Spleen (tissue), 7 donors: ENCODE results near the gene PAXX.

Experiments
- POLR2A ChIP-seq, 3 donors: fragments of 450-650 bp; IDR thresholded peaks; one replicate each; pipeline ENCODE4 v1.5.1; 2017; ENCODE audit warnings: antibody characterized with exemption in 3 of 3, mild to moderate bottlenecking in 1 of 3
- TF ChIP-seq, protein P1 (sequence below), 11 experiments: fragments of 200-600 bp in 7 of 11; fragments of 450-650 bp in 4 of 11; sonication (generic) in 4 of 11; IDR thresholded peaks in 8 of 11; conservative IDR thresholded peaks in 3 of 11; 1 replicate in 7 of 11; 2 replicates in 4 of 11; pipeline versions ENCODE4 v1.4.0 to v1.8.0; 2016 to 2021; ENCODE audit warnings: antibody characterized with exemption in 11 of 11, inconsistent platforms in 4 of 11, mild to moderate bottlenecking in 1 of 11
- donor health status: DM: no; HTN: no; CAD: no; lungs with moderate emphysema.
- donor health status: DM: no; HTN: no; CAD: no.
- donor health status: DM: no; HTN: no; CAD: no.

GRCh38 chr9:136992819-136993369, 672 bp downstream of the PAXX start:
- TF ChIP-seq, protein P1, sequence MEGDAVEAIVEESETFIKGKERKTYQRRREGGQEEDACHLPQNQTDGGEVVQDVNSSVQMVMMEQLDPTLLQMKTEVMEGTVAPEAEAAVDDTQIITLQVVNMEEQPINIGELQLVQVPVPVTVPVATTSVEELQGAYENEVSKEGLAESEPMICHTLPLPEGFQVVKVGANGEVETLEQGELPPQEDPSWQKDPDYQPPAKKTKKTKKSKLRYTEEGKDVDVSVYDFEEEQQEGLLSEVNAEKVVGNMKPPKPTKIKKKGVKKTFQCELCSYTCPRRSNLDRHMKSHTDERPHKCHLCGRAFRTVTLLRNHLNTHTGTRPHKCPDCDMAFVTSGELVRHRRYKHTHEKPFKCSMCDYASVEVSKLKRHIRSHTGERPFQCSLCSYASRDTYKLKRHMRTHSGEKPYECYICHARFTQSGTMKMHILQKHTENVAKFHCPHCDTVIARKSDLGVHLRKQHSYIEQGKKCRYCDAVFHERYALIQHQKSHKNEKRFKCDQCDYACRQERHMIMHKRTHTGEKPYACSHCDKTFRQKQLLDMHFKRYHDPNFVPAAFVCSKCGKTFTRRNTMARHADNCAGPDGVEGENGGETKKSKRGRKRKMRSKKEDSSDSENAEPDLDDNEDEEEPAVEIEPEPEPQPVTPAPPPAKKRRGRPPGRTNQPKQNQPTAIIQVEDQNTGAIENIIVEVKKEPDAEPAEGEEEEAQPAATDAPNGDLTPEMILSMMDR (IDR thresholded peaks at IDR 0.05 in 8 of 11, conservative IDR thresholded peaks at IDR 0.05 in 3 of 11): no peak
- TF ChIP-seq POLR2A (IDR thresholded peaks at IDR 0.05): no peak
